Measurements from ENCODE around the gene GAK.

- no peak for TF ChIP-seq EZH2 (IDR thresholded peaks at IDR 0.05; ENCODE audit: low read length)
- TF ChIP-seq, protein P1, sequence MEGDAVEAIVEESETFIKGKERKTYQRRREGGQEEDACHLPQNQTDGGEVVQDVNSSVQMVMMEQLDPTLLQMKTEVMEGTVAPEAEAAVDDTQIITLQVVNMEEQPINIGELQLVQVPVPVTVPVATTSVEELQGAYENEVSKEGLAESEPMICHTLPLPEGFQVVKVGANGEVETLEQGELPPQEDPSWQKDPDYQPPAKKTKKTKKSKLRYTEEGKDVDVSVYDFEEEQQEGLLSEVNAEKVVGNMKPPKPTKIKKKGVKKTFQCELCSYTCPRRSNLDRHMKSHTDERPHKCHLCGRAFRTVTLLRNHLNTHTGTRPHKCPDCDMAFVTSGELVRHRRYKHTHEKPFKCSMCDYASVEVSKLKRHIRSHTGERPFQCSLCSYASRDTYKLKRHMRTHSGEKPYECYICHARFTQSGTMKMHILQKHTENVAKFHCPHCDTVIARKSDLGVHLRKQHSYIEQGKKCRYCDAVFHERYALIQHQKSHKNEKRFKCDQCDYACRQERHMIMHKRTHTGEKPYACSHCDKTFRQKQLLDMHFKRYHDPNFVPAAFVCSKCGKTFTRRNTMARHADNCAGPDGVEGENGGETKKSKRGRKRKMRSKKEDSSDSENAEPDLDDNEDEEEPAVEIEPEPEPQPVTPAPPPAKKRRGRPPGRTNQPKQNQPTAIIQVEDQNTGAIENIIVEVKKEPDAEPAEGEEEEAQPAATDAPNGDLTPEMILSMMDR (optimal IDR thresholded peaks at IDR 0.05 in 1 of 3, IDR thresholded peaks at IDR 0.05 in 1 of 3, conservative IDR thresholded peaks at IDR 0.05 in 1 of 3; ENCODE audit: extremely low read depth in 1 of 3, insufficient read depth in 2 of 3, low read length in 3 of 3), result no peak
Observed at GRCh38 chr4:959338-960139, 27.4 kb upstream of the GAK start.

All from keratinocyte (primary cell).